Calu3 (cell line): ENCODE results near the gene KCNAB1. TPM values are rescaled to one million over a fixed set of nuclear protein-coding genes. Genes with fewer than 3 reads are reported as not detected.

Source experiments
- BruUV-seq: library from RNA; stranded (reverse); fragments of 400-500 nt; replicated peaks from 2 replicates; lab custom pipeline; 2021; lab: Mats Ljungman, UMichigan
- CTCF ChIA-PET: fragments of 300-600 bp; sonication (Branson Sonifier 250); formaldehyde crosslinking; loops from one replicate; lab custom pipeline; 2022; ENCODE audit warnings: antibody characterized with exemption; lab: Charles Lee
- DNase-seq: peaks from one replicate; pipeline ENCODE4 v3.0.0; 2022
- H3K27ac Mint-ChIP-seq: one replicate; pipeline ENCODE4 v1.8.0; 2022; ENCODE audit warnings: mixed read lengths; ENCODE audit not compliant: unreplicated experiment
- H3K27me3 Mint-ChIP-seq: one replicate; pipeline ENCODE4 v1.8.0; 2022; ENCODE audit warnings: mixed read lengths; ENCODE audit not compliant: unreplicated experiment
- H3K36me3 Mint-ChIP-seq: one replicate; pipeline ENCODE4 v1.8.0; 2022; ENCODE audit warnings: mild to moderate bottlenecking, moderate library complexity, mixed read lengths; ENCODE audit not compliant: insufficient read depth, unreplicated experiment
- H3K4me1 Mint-ChIP-seq: one replicate; pipeline ENCODE4 v1.8.0; 2022; ENCODE audit warnings: mild to moderate bottlenecking, low read depth, mixed read lengths; ENCODE audit not compliant: unreplicated experiment
- H3K4me3 Mint-ChIP-seq: one replicate; pipeline ENCODE4 v1.8.0; 2022; ENCODE audit warnings: mild to moderate bottlenecking, low read depth, moderate library complexity, mixed read lengths; ENCODE audit not compliant: unreplicated experiment
- H3K9me3 Mint-ChIP-seq: one replicate; pipeline ENCODE4 v1.8.0; 2022; ENCODE audit warnings: low read depth, mixed read lengths; ENCODE audit not compliant: unreplicated experiment
- intact Hi-C: fragments of 100-400 bp; cut with micrococcal nuclease; formaldehyde crosslinking; loops from one replicate; pipeline ENCODE4 v1.10.0; 2022; ENCODE audit not compliant: unreplicated experiment
- total RNA-seq: library from RNA; stranded (reverse); gene quantifications from 2 replicates; pipeline ENCODE4 v1.2.3, GENCODE V29; 2022
- TF ChIP-seq, protein P1 (sequence below): fragments of 200-600 bp; IDR thresholded peaks from one replicate; pipeline ENCODE4 v1.8.0; 2022; ENCODE audit warnings: antibody characterized with exemption; ENCODE audit not compliant: unreplicated experiment

The KCNAB1 gene
- total RNA-seq, 1 experiment from 2014 or later, result 1.6 TPM

GRCh38 chr3:156530980-156531379 lies 410.6 kb downstream of the KCNAB1 start:
- Mint-ChIP-seq H3K4me1 (peaks cover 12% of the 10 kb centered on the region), H3K27ac (no peak overlapping the region), H3K36me3 (peaks cover 26% of the 10 kb centered on the region), H3K9me3 (no peaks in the 10 kb centered on the region), H3K27me3 (no peaks in the 10 kb centered on the region), H3K4me3 (no peak overlapping the region)
- BruUV-seq, result no TSS peak
- intact Hi-C loops, result no loop called here
- CTCF ChIA-PET, result no interaction called here
- TF ChIP-seq, protein P1, sequence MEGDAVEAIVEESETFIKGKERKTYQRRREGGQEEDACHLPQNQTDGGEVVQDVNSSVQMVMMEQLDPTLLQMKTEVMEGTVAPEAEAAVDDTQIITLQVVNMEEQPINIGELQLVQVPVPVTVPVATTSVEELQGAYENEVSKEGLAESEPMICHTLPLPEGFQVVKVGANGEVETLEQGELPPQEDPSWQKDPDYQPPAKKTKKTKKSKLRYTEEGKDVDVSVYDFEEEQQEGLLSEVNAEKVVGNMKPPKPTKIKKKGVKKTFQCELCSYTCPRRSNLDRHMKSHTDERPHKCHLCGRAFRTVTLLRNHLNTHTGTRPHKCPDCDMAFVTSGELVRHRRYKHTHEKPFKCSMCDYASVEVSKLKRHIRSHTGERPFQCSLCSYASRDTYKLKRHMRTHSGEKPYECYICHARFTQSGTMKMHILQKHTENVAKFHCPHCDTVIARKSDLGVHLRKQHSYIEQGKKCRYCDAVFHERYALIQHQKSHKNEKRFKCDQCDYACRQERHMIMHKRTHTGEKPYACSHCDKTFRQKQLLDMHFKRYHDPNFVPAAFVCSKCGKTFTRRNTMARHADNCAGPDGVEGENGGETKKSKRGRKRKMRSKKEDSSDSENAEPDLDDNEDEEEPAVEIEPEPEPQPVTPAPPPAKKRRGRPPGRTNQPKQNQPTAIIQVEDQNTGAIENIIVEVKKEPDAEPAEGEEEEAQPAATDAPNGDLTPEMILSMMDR, result no peak
- DNase-seq, result no peak

GRCh38 chr3:156532730-156533129 lies 412.4 kb downstream of the KCNAB1 start:
- no TSS peak for BruUV-seq
- CTCF ChIA-PET, result interaction anchor here (0.5 kb wide), 1 partner anchor 535 kb away, joined by 5 read pairs; no protein-coding TSS in a partner anchor
- intact Hi-C loops, result no loop called here
- peaks cover 22% of the 10 kb centered on the region for H3K4me1 Mint-ChIP-seq
- H3K9me3 Mint-ChIP-seq, result no peaks in the 10 kb centered on the region
- H3K27ac Mint-ChIP-seq, result no peak overlapping the region
- no peak overlapping the region for H3K4me3 Mint-ChIP-seq
- DNase-seq, result no peak
- H3K36me3 Mint-ChIP-seq, result peaks cover 36% of the 10 kb centered on the region
- no peaks in the 10 kb centered on the region for H3K27me3 Mint-ChIP-seq
- TF ChIP-seq, protein P1, result no peak

- Mint-ChIP-seq H3K27ac (peak overlapping the region; percentile 15), H3K9me3 (no peaks in the 10 kb centered on the region), H3K4me1 (peaks cover 22% of the 10 kb centered on the region), H3K4me3 (no peak overlapping the region), H3K36me3 (peaks cover 41% of the 10 kb centered on the region), H3K27me3 (no peaks in the 10 kb centered on the region)
- intact Hi-C loops, result no loop called here
- BruUV-seq, result no TSS peak
- CTCF ChIA-PET, result interaction anchor here (0.5 kb wide), 1 partner anchor 536 kb away, joined by 5 read pairs; no protein-coding TSS in a partner anchor
- no peak for DNase-seq
- TF ChIP-seq, protein P1, result no peak
Observed at GRCh38 chr3:156533205-156533604, 412.8 kb downstream of the KCNAB1 start.

DNA sequence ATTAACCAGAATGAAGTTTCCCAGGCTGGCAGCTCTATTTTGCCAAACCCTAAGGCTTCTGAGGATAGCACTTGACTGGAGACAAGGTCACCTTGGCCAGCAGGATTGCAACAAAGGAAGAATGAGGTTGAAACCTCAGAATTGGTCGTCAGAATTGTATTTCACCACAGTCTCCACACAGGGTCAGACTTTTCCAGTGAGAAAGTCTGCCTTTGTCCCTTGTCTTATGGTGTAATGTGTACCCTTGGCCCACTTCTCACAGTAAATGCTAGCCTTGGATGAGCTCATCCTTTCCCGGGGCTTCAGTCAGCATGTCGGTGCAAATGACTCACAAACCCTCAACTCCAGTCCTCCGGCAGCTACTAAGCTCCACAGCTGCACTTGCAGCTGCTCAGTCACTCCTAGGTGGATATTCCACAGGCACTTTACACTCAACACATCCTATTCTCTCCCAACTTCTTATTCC lies 414.8 kb downstream of the KCNAB1 start:
- CTCF ChIA-PET, result interaction anchor here (0.5 to 1.7 kb wide), 30 partner anchors 9 to 666 kb away, joined by 3 to 28 read pairs (median 3); partner anchors contain the start of genes SSR3 and TIPARP

More for the DNA sequence above, 414.8 kb downstream of the KCNAB1 start:
- TF ChIP-seq, protein P1, result no peak
- BruUV-seq, result no TSS peak
- H3K27ac Mint-ChIP-seq, result peak overlapping the region; percentile 35
- peaks cover 22% of the 10 kb centered on the region for H3K4me1 Mint-ChIP-seq
- peaks cover 58% of the 10 kb centered on the region for H3K36me3 Mint-ChIP-seq
- peak; percentile 76 for DNase-seq
- no peaks in the 10 kb centered on the region for H3K9me3 Mint-ChIP-seq
- no peaks in the 10 kb centered on the region for H3K27me3 Mint-ChIP-seq
- intact Hi-C loops, result loop anchor here (2.0 to 5.0 kb wide), 3 partner anchors 137 to 602 kb away; partner anchors contain the start of gene TIPARP
- H3K4me3 Mint-ChIP-seq, result peak overlapping the region; percentile 3
